Measurements from ENCODE around the gene SYNRG.

SYNRG gene

DNA sequence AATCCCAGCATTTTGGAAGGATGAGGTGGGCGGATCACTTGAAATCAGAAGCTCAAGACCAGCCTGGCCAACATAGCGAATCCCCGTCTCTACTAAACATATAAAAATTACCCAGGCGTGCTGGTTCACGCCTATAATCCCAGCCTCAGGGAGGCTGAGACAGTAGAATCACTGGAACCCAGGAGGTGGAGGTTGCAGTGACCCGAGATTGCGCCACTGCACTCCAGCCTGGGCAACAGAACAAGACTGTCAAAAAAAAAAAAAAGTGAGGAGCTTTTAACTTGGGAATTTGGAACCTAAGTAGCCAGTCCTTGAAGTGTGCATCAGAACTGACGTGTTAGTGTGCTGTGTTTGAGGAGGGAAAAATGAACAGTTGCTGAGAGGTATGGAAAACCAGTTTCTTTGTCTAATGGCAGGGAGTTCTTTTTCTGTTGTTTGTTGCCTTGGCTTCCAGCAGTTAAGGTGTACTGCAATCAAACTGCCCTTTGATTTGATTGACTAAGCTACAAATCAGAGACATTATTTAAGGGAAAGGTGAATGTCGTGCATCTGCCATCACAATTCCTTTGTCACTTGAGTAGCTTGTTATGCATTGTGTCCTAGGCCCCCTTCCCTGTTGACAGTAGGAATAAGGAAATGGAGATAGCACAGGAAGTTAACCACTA, 128.1 kb downstream of the SYNRG start:
- H3K4me3 ChIP-seq (ENCODE audit: low read length), result no peak overlapping the region
- H3K9ac ChIP-seq (ENCODE audit: low read depth, low read length), result no peak overlapping the region
- H3K27me3 ChIP-seq (ENCODE audit: insufficient read depth, low read length), result no peaks in the 10 kb centered on the region
- peaks cover 37% of the 10 kb centered on the region for H3K36me3 ChIP-seq (ENCODE audit: insufficient read depth, low read depth, low read length)
- H3K9me3 ChIP-seq (ENCODE audit: insufficient read depth, low read depth, low read length), result no peaks in the 10 kb centered on the region
- no peak overlapping the region for H3K27ac ChIP-seq (ENCODE audit: low read length)
- H3K4me1 ChIP-seq (ENCODE audit: insufficient read depth, low read length), result peaks cover 7% of the 10 kb centered on the region

DNA sequence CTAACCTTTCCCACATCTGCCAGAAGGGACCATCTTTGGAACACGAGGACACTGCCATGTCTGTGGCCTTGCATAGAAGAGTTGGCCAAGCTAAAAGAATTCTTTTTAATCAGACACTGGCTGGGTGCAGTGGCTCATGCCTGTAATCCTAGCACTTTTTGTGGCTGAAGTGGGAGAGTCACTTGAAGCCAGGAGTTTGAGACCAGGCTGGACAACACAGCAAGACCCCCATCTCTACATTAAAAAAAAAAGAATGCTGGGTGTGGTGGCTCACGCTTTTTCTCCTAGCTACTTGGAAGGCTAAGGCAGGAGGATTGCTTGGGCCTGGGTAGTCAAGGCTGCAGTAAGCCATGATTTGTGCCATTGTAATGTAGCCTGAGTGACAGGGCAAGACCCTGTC, 128.8 kb downstream of the SYNRG start:
- H3K27me3 ChIP-seq (ENCODE audit: insufficient read depth, low read length), result no peaks in the 10 kb centered on the region
- H3K4me1 ChIP-seq (ENCODE audit: insufficient read depth, low read length), result peaks cover 7% of the 10 kb centered on the region
- no peak overlapping the region for H3K9ac ChIP-seq (ENCODE audit: low read depth, low read length)
- H3K4me3 ChIP-seq (ENCODE audit: low read length), result no peak overlapping the region
- peaks cover 44% of the 10 kb centered on the region for H3K36me3 ChIP-seq (ENCODE audit: insufficient read depth, low read depth, low read length)
- no peaks in the 10 kb centered on the region for H3K9me3 ChIP-seq (ENCODE audit: insufficient read depth, low read depth, low read length)
- H3K27ac ChIP-seq (ENCODE audit: low read length), result no peak overlapping the region

DNA sequence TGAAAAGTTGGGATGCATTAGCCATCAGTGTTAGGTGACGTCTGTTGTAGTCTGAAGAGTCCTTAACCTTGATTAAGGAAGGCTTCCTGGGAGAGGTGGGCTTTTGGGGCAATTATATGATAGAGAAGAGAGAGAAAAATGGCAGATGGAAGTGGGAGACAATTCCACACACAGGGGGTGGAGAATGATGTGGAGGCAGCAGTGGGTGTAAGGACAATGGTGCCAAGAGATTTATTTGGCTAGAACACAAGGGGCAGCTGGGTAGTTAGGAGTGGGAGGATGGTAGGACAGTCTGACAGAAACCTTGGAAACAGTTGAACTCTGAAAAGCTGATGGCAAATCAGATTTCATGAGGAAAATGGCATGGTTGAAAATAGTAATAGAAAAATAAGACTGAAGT, 130.2 kb downstream of the SYNRG start:
- H3K9ac ChIP-seq (ENCODE audit: low read depth, low read length), result no peak overlapping the region

DNA sequence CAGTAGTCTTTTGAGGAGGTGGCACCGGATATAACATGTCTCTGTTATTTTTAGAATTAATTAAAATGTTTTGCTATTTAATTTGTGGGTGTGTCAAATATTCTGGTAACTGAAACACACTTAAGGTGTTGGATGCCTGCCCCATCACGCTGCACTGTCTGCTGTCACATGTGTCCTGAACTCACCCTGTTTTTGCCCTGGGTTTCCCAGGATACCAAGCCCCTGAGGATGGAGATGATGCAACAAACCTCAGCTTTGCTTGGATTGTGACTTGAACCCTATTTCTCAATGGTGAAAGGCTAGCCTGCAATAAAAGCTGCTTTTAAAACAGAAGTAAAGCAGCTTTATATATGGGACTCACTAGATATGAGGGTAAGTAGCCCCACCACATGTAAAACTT, 131.0 kb downstream of the SYNRG start:
- Histone ChIP-seq H3K27ac (ENCODE audit: low read length) (no peak overlapping the region), H3K9ac (ENCODE audit: low read depth, low read length) (no peak overlapping the region), H3K36me3 (ENCODE audit: insufficient read depth, low read depth, low read length) (peaks cover 61% of the 10 kb centered on the region), H3K27me3 (ENCODE audit: insufficient read depth, low read length) (no peaks in the 10 kb centered on the region), H3K4me3 (ENCODE audit: low read length) (no peak overlapping the region), H3K4me1 (ENCODE audit: insufficient read depth, low read length) (peaks cover under 1% of the 10 kb centered on the region; the same call in 1 of the 2 replicates), H3K9me3 (ENCODE audit: insufficient read depth, low read depth, low read length) (no peaks in the 10 kb centered on the region)

More for the DNA sequence above, 130.2 kb downstream of the SYNRG start:
- Histone ChIP-seq H3K27ac (ENCODE audit: low read length) (no peak overlapping the region), H3K4me1 (ENCODE audit: insufficient read depth, low read length) (peaks cover 7% of the 10 kb centered on the region), H3K36me3 (ENCODE audit: insufficient read depth, low read depth, low read length) (peaks cover 53% of the 10 kb centered on the region), H3K9me3 (ENCODE audit: insufficient read depth, low read depth, low read length) (no peaks in the 10 kb centered on the region), H3K4me3 (ENCODE audit: low read length) (no peak overlapping the region), H3K27me3 (ENCODE audit: insufficient read depth, low read length) (no peaks in the 10 kb centered on the region)

DNA sequence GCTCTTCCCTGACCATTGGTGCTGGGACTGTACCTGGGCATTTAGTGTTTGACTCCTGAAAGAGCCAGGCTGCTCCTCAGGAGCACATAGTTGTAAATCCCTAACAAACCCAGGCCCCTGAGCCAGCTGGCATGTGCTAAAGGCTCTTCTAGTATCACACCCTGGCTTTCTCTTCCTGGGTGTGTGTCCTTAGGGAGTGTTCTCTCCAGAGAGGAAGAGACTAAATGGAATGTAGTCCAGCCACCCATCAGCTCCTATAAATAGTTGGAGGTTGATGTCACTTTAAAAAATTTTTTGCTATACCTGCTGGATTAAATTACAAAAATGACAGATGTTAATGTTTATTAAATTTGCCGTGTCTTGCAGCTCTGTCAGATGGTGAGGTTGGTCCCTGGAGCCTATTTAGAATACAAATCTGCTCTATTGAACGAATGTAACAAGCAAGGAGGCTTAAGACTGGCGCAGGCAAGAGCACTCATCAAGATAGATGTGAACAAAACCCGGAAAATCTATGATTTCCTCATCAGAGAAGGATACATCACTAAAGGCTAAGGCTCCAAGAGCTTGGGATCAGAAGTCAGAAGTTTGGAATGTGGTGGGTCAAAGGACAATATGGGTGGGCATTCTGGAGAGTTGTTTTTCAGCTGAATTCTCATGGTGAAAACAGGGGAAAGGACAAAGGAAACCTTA, 132.6 kb downstream of the SYNRG start:
- H3K4me1 ChIP-seq (ENCODE audit: insufficient read depth, low read length), result no peaks in the 10 kb centered on the region
- no peaks in the 10 kb centered on the region for H3K27me3 ChIP-seq (ENCODE audit: insufficient read depth, low read length)
- no peaks in the 10 kb centered on the region for H3K9me3 ChIP-seq (ENCODE audit: insufficient read depth, low read depth, low read length)
- H3K27ac ChIP-seq (ENCODE audit: low read length), result no peak overlapping the region
- no peak overlapping the region for H3K9ac ChIP-seq (ENCODE audit: low read depth, low read length)
- peaks cover 69% of the 10 kb centered on the region for H3K36me3 ChIP-seq (ENCODE audit: insufficient read depth, low read depth, low read length)
- H3K4me3 ChIP-seq (ENCODE audit: low read length), result no peak overlapping the region

DNA sequence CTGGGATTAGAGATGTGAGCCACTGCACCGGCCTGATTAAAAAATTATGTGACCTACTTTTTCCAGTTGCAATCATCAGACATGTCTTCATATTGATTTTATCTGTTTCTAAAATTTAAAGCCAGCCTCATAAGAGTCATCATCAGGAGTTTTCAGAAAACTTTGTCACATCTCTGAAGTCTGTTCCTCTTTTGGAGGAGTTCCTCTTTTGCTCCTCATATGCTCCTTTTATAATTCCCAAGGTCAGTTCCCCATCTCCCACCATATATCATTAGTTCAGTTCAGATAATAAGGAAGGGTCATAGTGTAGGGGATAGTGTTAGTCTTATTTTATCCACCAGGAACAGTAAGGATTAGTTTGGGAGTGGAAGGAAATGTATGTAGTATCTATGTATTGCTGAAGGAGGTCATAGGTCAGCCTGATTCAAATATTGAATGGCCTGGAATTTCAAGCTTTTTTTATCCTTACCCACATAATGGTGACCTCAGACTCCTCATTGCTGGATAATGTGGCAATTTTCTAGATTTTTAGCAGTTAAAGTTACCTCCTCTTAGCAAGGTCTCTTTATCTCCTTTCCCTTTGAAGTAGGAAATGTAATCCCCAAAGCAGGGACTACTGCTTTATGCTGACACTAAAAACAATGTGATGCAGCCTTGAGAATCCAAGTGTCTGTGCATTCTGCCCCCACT, 133.3 kb downstream of the SYNRG start:
- no peak overlapping the region for H3K27ac ChIP-seq (ENCODE audit: low read length)
- no peak overlapping the region for H3K4me3 ChIP-seq (ENCODE audit: low read length)
- H3K9ac ChIP-seq (ENCODE audit: low read depth, low read length), result no peak overlapping the region
- H3K36me3 ChIP-seq (ENCODE audit: insufficient read depth, low read depth, low read length), result peaks cover 73% of the 10 kb centered on the region
- no peaks in the 10 kb centered on the region for H3K9me3 ChIP-seq (ENCODE audit: insufficient read depth, low read depth, low read length)
- H3K4me1 ChIP-seq (ENCODE audit: insufficient read depth, low read length), result no peaks in the 10 kb centered on the region
- H3K27me3 ChIP-seq (ENCODE audit: insufficient read depth, low read length), result no peaks in the 10 kb centered on the region

DNA sequence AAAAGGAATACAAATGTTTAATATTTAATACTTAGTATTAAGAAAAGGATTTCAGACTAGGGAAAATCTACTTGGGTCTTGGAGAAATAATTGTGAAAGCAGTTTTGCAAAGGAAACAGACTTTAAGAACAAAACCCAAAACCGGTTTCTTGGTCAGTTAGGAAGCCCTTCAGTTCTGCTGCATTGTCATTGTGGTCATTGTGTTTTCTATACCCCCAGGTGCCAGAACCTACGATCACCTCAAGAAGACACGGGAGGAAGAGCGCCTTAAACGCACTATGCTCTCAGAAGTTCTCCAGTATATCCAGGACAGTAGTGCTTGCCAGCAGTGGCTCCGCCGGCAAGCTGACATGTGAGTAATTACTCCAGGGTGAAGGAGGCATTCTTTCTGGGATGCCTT, 139.0 kb downstream of the SYNRG start:
- no peaks in the 10 kb centered on the region for H3K4me1 ChIP-seq (ENCODE audit: insufficient read depth, low read length)
- no peak overlapping the region for H3K9ac ChIP-seq (ENCODE audit: low read depth, low read length)
- no peak overlapping the region for H3K4me3 ChIP-seq (ENCODE audit: low read length)
- H3K36me3 ChIP-seq (ENCODE audit: insufficient read depth, low read depth, low read length), result peaks cover 76% of the 10 kb centered on the region
- H3K27ac ChIP-seq (ENCODE audit: low read length), result no peak overlapping the region
- no peaks in the 10 kb centered on the region for H3K27me3 ChIP-seq (ENCODE audit: insufficient read depth, low read length)
- H3K9me3 ChIP-seq (ENCODE audit: insufficient read depth, low read depth, low read length), result no peaks in the 10 kb centered on the region

DNA sequence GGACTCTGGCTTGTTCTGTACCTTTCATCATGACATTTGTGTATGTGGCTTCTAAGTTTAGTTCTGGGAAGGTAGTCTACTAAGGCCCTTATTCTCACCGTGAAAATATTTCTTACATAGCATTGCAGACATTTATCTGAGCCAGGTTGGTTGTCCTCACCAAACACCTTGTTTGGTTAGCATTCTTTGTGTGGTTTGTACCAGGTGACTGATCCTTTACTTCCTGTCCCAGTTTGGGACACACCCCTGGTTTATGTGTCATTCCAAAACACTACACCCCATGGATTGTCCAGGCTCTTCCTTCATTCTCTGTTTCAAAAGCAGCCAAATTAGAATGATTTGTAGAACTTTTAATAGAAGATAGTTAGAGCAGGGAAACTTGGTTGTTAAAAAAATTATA, 142.7 kb downstream of the SYNRG start:
- Histone ChIP-seq H3K4me1 (ENCODE audit: insufficient read depth, low read length) (no peaks in the 10 kb centered on the region), H3K27me3 (ENCODE audit: insufficient read depth, low read length) (no peaks in the 10 kb centered on the region), H3K4me3 (ENCODE audit: low read length) (no peak overlapping the region), H3K27ac (ENCODE audit: low read length) (no peak overlapping the region), H3K9ac (ENCODE audit: low read depth, low read length) (no peak overlapping the region), H3K9me3 (ENCODE audit: insufficient read depth, low read depth, low read length) (no peaks in the 10 kb centered on the region), H3K36me3 (ENCODE audit: insufficient read depth, low read depth, low read length) (peaks cover 61% of the 10 kb centered on the region)

DNA sequence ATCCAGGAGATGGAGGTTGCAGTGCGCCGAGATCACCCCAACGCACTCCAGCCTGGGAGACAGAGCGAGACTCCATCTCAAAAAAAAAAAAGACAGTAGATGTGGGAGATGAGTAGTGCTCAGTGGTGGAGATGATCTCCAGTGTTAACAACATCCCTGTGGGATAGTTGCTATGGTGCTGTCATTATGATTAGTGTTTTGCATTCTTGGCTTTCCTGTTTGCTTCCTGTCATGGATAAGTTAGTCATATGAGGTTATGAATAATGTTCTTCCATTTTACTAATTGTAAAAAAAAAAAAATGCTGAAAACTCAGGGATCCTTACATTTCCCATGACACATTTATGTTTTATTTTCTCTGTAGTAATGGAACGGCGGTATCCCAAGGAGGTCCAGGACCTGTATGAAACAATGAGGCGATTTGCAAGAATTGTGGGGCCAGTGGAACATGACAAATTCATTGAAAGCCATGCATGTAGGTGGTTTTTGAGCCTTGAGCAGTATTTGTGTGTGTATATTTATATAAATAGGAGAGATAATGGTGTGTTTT, 144.1 kb downstream of the SYNRG start:
- Histone ChIP-seq H3K9ac (ENCODE audit: low read depth, low read length) (no peak overlapping the region), H3K9me3 (ENCODE audit: insufficient read depth, low read depth, low read length) (no peaks in the 10 kb centered on the region), H3K4me1 (ENCODE audit: insufficient read depth, low read length) (no peaks in the 10 kb centered on the region), H3K4me3 (ENCODE audit: low read length) (no peak overlapping the region), H3K27ac (ENCODE audit: low read length) (no peak overlapping the region), H3K36me3 (ENCODE audit: insufficient read depth, low read depth, low read length) (peaks cover 51% of the 10 kb centered on the region), H3K27me3 (ENCODE audit: insufficient read depth, low read length) (no peaks in the 10 kb centered on the region)

Data from iPS-20b (cell line).